K562 (cell line): ENCODE results near the gene TMPRSS11A. TPM values are rescaled to one million over a fixed set of nuclear protein-coding genes. Genes with fewer than 3 reads are reported as not detected.

Experiments used
- ATAC-seq: fragments of 200-7000 bp; cut with Tn5 transposase; 3 replicates; pipeline ENCODE4 v1.9.1; 2020; ENCODE audit warnings: moderate library complexity
- BruUV-seq: library from RNA; stranded (reverse); fragments of 400-500 nt; replicated peaks from 2 replicates; lab custom pipeline; 2021; lab: Mats Ljungman, UMichigan
- CTCF ChIA-PET: fragments of 300-600 bp; formaldehyde crosslinking; extraction: SDS; loops from one replicate; lab custom pipeline; 2021; ENCODE audit warnings: low intra/inter-chr PET ratio; lab: Yijun Ruan, JAX
- POLR2A ChIA-PET: fragments of 300-600, 350-650 bp; sonication (Branson Sonifier 250); formaldehyde crosslinking; extraction: SDS; loops from one replicate; lab custom pipeline; 2021; ENCODE audit warnings: antibody characterized with exemption, inconsistent platforms; lab: Yijun Ruan, JAX
- DNase-seq, 4 experiments: peaks; one replicate each; pipeline versions ENCODE4 v3.0.0 to v3.0.0-alpha.2; 2011 to 2018; ENCODE audit warnings: low spot score in 3 of 4, mixed read lengths in 3 of 4; ENCODE audit errors: extremely low read depth in 1 of 4
- FAIRE-seq: peaks from 2 replicates; lab custom pipeline; 2011; peaks lifted over from hg19 to GRCh38; lab: Jason Lieb, UNC
- H2AFZ ChIP-seq: 2 replicates; pipeline ENCODE4 v1.6.0; 2011; ENCODE audit warnings: low read depth, low read length, control low read depth, inconsistent platforms
- H3K27ac ChIP-seq: fragments of 200-600 bp; 3 replicates; pipeline ENCODE4 v1.8.0; 2011; ENCODE audit warnings: low read depth, mild to moderate bottlenecking, control low read depth, inconsistent platforms, low read length, moderate library complexity, mixed read lengths; ENCODE audit errors: extremely low read depth
- H3K27me3 ChIP-seq, 2 experiments: fragments of 300-600 bp in 1 of 2; 2 replicates in 1 of 2; 3 replicates in 1 of 2; pipeline versions ENCODE4 v1.6.0 to v1.8.0; 2011; ENCODE audit warnings: inconsistent platforms in 2 of 2, low read length in 2 of 2, mild to moderate bottlenecking in 1 of 2, mixed read lengths in 1 of 2, moderate library complexity in 1 of 2; ENCODE audit not compliant: control insufficient read depth in 2 of 2, insufficient read depth in 2 of 2
- H3K36me3 ChIP-seq: fragments of 300-600 bp; 3 replicates; pipeline ENCODE4 v1.8.0; 2011; ENCODE audit warnings: mild to moderate bottlenecking, low read length, inconsistent platforms; ENCODE audit not compliant: control insufficient read depth, insufficient read depth
- H3K4me1 ChIP-seq, 2 experiments: fragments of 200-600 bp in 1 of 2; replicated peaks in 1 of 2; 2 replicates in 1 of 2; 3 replicates in 1 of 2; pipeline versions ENCODE4 v1.5.1 to v1.8.0; 2011; ENCODE audit warnings: inconsistent platforms in 2 of 2, low read length in 2 of 2, mild to moderate bottlenecking in 1 of 2, mixed read lengths in 1 of 2, moderate library complexity in 1 of 2; ENCODE audit not compliant: control insufficient read depth in 2 of 2, insufficient read depth in 2 of 2
- H3K4me2 ChIP-seq: 2 replicates; pipeline ENCODE4 v1.6.1; 2011; ENCODE audit warnings: low read length, control low read depth, inconsistent platforms, mixed read lengths; ENCODE audit not compliant: insufficient read depth
- H3K4me3 ChIP-seq: fragments of 200-600 bp; sonication (generic), shearing (Covaris generic); 2 replicates; pipeline ENCODE4 v1.5.1; 2016; ENCODE audit warnings: control low read depth, inconsistent platforms
- H3K79me2 ChIP-seq: fragments of 200-600 bp; 3 replicates; pipeline ENCODE4 v1.8.0; 2011; ENCODE audit warnings: low read length, inconsistent platforms; ENCODE audit not compliant: control insufficient read depth, insufficient read depth
- H3K9ac ChIP-seq, 2 experiments: 2 replicates each; pipeline versions ENCODE4 v1.6.0 to v1.6.1; 2011; ENCODE audit warnings: low read depth in 2 of 2, low read length in 2 of 2, control low read depth in 1 of 2, inconsistent platforms in 1 of 2, mild to moderate bottlenecking in 1 of 2, mixed read lengths in 1 of 2; ENCODE audit not compliant: insufficient read depth in 1 of 2
- H3K9me1 ChIP-seq: one replicate; pipeline ENCODE4 v1.6.0; 2011; ENCODE audit warnings: inconsistent platforms, mild to moderate bottlenecking, low read length, moderate library complexity; ENCODE audit not compliant: control insufficient read depth, insufficient read depth
- H3K9me3 ChIP-seq: replicated peaks from 2 replicates; pipeline ENCODE4 v1.5.1; 2011; ENCODE audit warnings: low read depth, low read length, inconsistent platforms; ENCODE audit not compliant: control insufficient read depth, insufficient read depth
- H4K20me1 ChIP-seq: replicated peaks from 2 replicates; pipeline ENCODE4 v1.6.1; 2011; ENCODE audit warnings: low read length, inconsistent platforms, mixed read lengths; ENCODE audit not compliant: control insufficient read depth, insufficient read depth
- CBX5 ChIP-seq: IDR thresholded peaks from 2 replicates; pipeline ENCODE4 v1.6.1; 2014; ENCODE audit warnings: low read depth, borderline replicate concordance
- LCOR ChIP-seq: sonication (generic); formaldehyde crosslinking; IDR thresholded peaks from 2 replicates; pipeline ENCODE4 v1.8.0; 2022; ENCODE audit warnings: mild to moderate bottlenecking, missing genetic modification reagents
- MBD2 ChIP-seq: sonication (generic); IDR thresholded peaks from 2 replicates; pipeline ENCODE4 v1.6.1; 2016; ENCODE audit warnings: low read depth, borderline replicate concordance
- PYGO2 ChIP-seq: fragments of 450-650 bp; IDR thresholded peaks from 2 replicates; pipeline ENCODE4 v1.6.1; 2016; ENCODE audit warnings: mild to moderate bottlenecking, missing genetic modification characterization, moderate library complexity, missing compliant biosample characterization
- SAFB ChIP-seq: fragments of 200-400 bp; formaldehyde crosslinking; IDR thresholded peaks from 2 replicates; pipeline ENCODE4 v1.6.1; 2017; ENCODE audit warnings: low read depth, low read length, borderline replicate concordance
- SP1 ChIP-seq: sonication (generic); formaldehyde crosslinking; IDR thresholded peaks from 2 replicates; pipeline ENCODE4 v1.8.1; 2022; ENCODE audit warnings: mild to moderate bottlenecking, missing genetic modification reagents
- ZNF133 ChIP-seq: fragments of 250-450 bp; sonication (Bioruptor Pico); IDR thresholded peaks from 2 replicates; pipeline ENCODE4 v1.4.0; 2020; ENCODE audit warnings: mild to moderate bottlenecking
- ZNF445 ChIP-seq: fragments of 250-450 bp; sonication (Bioruptor Pico); IDR thresholded peaks from 2 replicates; pipeline ENCODE4 v1.4.0; 2020; ENCODE audit warnings: low read depth, mild to moderate bottlenecking, moderate library complexity
- ZNF75A ChIP-seq: fragments of 450-650 bp; formaldehyde crosslinking; IDR thresholded peaks from 2 replicates; pipeline ENCODE4 v1.4.0; 2020; ENCODE audit warnings: mild to moderate bottlenecking
- WGBS: fragments of 100-300 bp; shearing (Covaris generic); methylation state at CpG from one replicate; pipeline ENCODE4 v1.1.6; 2016; ENCODE audit warnings: low coverage, mixed read lengths; ENCODE audit not compliant: insufficient coverage; ENCODE audit errors: missing lambda C conversion rate; 5-methylcytosine and 5-hydroxymethylcytosine counted together
- in situ Hi-C: fragments of 300-500 bp; cut with MboI; formaldehyde crosslinking; loops from 4 replicates; pipeline ENCODE4 v1.15.0; 2018; ENCODE audit warnings: inconsistent platforms, mixed read lengths
- intact Hi-C: fragments of 100-400 bp; cut with micrococcal nuclease; formaldehyde crosslinking; loops from 2 replicates; pipeline ENCODE4 v1.14.2; 2022
- polyA plus RNA-seq, 8 experiments: library from polyadenylated mRNA; depleted of rRNA in 4 of 8; stranded (reverse) in 5 of 8; unstranded in 3 of 8; fragments of >200 nt; fragmentation: Nextera tagmentation in 2 of 8; fragmentation: Illumina TruSeq in 1 of 8; extraction: Ambion mirVana in 2 of 8; extraction: Trizol in 1 of 8; gene quantifications; 2 replicates each; pipeline versions ENCODE4 v1.2.1 to v1.2.3, GENCODE V29; 2011 to 2014; ENCODE audit warnings: inconsistent platforms in 1 of 8, missing spikeins in 1 of 8
- total RNA-seq, 7 experiments: library from RNA; depleted of rRNA in 6 of 7; stranded (reverse); fragments of >200 nt in 6 of 7; fragmentation: Illumina TruSeq in 2 of 7; extraction: Trizol in 2 of 7; gene quantifications; 2 replicates each; pipeline versions ENCODE4 v1.2.1 to v1.2.3, GENCODE V29; 2011 to 2021; ENCODE audit warnings: low replicate concordance in 1 of 7
- TF ChIP-seq, protein P1 (sequence below): fragments of 450-650 bp; formaldehyde crosslinking; IDR thresholded peaks from 2 replicates; pipeline ENCODE4 v1.4.0; 2020; ENCODE audit warnings: mild to moderate bottlenecking, moderate library complexity

The TMPRSS11A gene
- total and polyA plus RNA-seq, 9 of the 15 experiments (the other 6 are each of a cell fraction or from before 2014, with no cell fraction given): not detected

DNA sequence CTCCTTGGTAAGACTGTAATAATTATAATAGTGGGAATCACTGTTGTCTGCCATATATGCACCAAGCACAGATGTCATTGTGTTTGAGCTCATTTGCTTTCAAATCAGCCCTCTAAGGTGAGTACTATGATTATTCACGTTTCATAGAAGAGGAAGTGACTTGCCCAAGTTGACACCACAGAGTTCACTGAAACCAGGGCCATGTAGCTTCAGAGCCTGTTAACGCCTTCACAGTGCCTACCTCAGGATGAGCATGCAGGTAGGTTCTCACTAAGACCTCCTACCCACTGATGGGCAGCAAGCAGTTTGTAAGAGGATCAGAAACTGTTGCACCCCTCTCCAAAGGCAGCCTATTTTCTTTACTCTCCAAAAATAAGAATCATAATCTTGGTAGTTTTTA lies 27.4 kb downstream of the TMPRSS11A start:
- ATAC-seq: no peak
- Histone ChIP-seq H3K9me1 (no peaks in the 10 kb centered on the region), H3K27me3 (no peaks in the 10 kb centered on the region), H3K27ac (no peak overlapping the region), H4K20me1 (no peaks in the 10 kb centered on the region), H3K9ac (no peak overlapping the region), H2AFZ (no peak overlapping the region)
- BruUV-seq: no TSS peak
- CTCF ChIA-PET: no interaction called here
- no peak for TF ChIP-seq SAFB
- TF ChIP-seq PYGO2 (tag): no peak
- TF ChIP-seq, protein P1, sequence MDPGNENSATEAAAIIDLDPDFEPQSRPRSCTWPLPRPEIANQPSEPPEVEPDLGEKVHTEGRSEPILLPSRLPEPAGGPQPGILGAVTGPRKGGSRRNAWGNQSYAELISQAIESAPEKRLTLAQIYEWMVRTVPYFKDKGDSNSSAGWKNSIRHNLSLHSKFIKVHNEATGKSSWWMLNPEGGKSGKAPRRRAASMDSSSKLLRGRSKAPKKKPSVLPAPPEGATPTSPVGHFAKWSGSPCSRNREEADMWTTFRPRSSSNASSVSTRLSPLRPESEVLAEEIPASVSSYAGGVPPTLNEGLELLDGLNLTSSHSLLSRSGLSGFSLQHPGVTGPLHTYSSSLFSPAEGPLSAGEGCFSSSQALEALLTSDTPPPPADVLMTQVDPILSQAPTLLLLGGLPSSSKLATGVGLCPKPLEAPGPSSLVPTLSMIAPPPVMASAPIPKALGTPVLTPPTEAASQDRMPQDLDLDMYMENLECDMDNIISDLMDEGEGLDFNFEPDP (CRISPR knock-in tag): no peak
- no peak for TF ChIP-seq CBX5
- TF ChIP-seq, all 486 proteins: peak for 0
- H3K4me3 ChIP-seq: no peak overlapping the region
- no peaks in the 10 kb centered on the region for H3K79me2 ChIP-seq
- no peaks in the 10 kb centered on the region for H3K9me3 ChIP-seq
- no peak overlapping the region for H3K4me2 ChIP-seq
- WGBS: 4% methylated on average over 2 of the region's 2 CpGs
- H3K4me1 ChIP-seq: no peaks in the 10 kb centered on the region
- FAIRE-seq (no peak), DNase-seq (no peak)
- H3K36me3 ChIP-seq: no peaks in the 10 kb centered on the region
- intact Hi-C loops: no loop called here
- in situ Hi-C loops: no loop called here
- POLR2A ChIA-PET: no interaction called here

DNA sequence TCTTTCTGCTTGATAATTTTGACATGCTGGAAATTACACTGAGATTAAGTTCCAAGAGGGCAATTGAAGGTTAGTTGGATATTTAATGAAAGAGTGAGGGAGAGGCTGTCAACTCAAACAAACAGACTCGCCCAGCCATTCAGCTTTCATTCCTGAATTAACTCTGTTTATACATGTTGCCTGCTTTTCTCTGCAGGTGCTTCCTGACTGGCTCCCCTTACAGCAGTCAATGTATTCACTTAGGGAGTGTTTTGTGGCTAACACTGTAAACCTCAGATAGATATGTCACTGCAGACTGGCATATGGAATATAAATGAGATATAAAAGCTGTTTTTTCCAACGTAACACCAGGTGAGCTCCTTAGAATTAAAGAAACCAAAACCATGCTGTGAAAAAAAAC lies 28.7 kb downstream of the TMPRSS11A start:
- no peaks in the 10 kb centered on the region for H3K9me3 ChIP-seq
- no TSS peak for BruUV-seq
- POLR2A ChIA-PET: no interaction called here
- no peak overlapping the region for H3K27ac ChIP-seq
- intact Hi-C loops (no loop called here), in situ Hi-C loops (no loop called here)
- H3K9ac ChIP-seq: no peak overlapping the region
- ATAC-seq (no peak), DNase-seq (no peak), FAIRE-seq (no peak)
- no peaks in the 10 kb centered on the region for H3K36me3 ChIP-seq
- H3K4me2 ChIP-seq: no peak overlapping the region
- H2AFZ ChIP-seq: no peak overlapping the region
- H3K9me1 ChIP-seq: no peaks in the 10 kb centered on the region
- H3K4me3 ChIP-seq: no peak overlapping the region
- H3K4me1 ChIP-seq: no peaks in the 10 kb centered on the region
- H3K79me2 ChIP-seq: no peaks in the 10 kb centered on the region
- CTCF ChIA-PET: no interaction called here
- H3K27me3 ChIP-seq: no peaks in the 10 kb centered on the region
- no peaks in the 10 kb centered on the region for H4K20me1 ChIP-seq
- 0% methylated on average over 2 of the region's 2 CpGs for WGBS
- TF ChIP-seq LCOR (CRISPR knock-in tag): no peak
- no peak for TF ChIP-seq ZNF75A (CRISPR knock-in tag)
- TF ChIP-seq SP1: no peak
- no peak for TF ChIP-seq ZNF445 (CRISPR knock-in tag)
- TF ChIP-seq ZNF133: no peak
- no peak for TF ChIP-seq MBD2
